GM10266 (cell line): Measurements from ENCODE around the gene FAM184A.

Experiments used
- DNase-seq: peaks from one replicate; pipeline ENCODE4 v3.0.0; 2012; ENCODE audit errors: extremely low spot score
- TF ChIP-seq, protein P1 (sequence below): IDR thresholded peaks from 2 replicates; pipeline ENCODE4 v1.5.1; 2012; ENCODE audit warnings: mild to moderate bottlenecking, low read depth; ENCODE audit not compliant: control insufficient read depth, insufficient read depth; ENCODE audit errors: missing control alignments

The FAM184A gene

DNA sequence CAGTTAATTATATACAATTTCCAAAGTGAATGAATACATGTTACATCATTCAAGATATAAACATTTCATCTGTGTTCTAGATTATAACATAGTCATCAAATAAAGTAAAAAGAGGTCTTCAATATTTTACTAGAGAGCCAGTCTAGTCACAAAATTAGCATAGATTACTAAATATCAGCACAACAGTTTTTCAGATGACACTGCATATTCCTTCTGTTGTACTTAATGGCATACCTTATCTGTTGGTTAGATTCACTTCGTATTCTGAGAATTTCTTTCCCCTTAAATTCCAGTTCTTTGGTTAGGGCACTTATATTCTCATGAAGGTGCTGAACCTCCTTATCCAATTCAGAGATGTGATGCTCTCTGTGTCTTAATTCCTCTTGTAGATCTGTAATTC, 103.7 kb downstream of the FAM184A start:
- TF ChIP-seq, protein P1, sequence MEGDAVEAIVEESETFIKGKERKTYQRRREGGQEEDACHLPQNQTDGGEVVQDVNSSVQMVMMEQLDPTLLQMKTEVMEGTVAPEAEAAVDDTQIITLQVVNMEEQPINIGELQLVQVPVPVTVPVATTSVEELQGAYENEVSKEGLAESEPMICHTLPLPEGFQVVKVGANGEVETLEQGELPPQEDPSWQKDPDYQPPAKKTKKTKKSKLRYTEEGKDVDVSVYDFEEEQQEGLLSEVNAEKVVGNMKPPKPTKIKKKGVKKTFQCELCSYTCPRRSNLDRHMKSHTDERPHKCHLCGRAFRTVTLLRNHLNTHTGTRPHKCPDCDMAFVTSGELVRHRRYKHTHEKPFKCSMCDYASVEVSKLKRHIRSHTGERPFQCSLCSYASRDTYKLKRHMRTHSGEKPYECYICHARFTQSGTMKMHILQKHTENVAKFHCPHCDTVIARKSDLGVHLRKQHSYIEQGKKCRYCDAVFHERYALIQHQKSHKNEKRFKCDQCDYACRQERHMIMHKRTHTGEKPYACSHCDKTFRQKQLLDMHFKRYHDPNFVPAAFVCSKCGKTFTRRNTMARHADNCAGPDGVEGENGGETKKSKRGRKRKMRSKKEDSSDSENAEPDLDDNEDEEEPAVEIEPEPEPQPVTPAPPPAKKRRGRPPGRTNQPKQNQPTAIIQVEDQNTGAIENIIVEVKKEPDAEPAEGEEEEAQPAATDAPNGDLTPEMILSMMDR: no peak
- no peak for DNase-seq

DNA sequence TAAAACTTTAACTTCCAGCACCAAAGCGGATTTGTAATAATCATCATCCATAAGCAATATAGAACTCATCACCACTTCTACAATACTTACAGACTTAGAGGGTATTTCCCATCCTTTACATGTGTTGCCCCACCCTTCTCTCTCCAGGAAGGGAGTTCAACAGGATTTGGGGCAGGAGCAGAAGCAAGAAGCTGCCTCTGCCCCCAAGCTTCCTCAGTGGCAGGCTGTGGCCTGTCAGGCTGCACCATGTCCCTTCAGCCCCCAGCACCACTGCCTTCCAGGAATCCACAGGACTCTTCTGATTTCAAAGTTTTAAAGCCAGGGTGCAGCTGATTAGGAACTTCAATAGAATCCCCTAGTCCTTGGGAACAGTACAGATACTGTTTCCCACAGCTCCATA, 106.8 kb downstream of the FAM184A start:
- DNase-seq: no peak
- TF ChIP-seq, protein P1: no peak

DNA sequence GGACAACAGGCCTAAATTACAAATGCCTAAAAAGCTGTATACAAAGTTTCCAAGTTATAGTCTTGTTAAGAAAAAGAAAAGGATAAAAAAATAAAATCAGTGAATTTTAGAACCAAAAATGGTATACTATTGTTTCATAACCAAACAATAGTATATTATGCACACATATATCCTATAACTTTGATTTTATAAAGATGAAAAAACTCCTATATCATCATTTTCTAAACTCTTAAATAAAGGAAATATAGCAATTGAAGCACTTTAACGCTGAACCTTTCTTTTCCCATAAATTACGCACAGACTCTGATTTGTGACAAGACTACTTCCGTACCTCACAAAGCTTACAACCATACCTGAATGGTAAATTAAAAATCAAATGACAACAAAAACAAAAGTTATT, 107.6 kb downstream of the FAM184A start:
- no peak for DNase-seq
- TF ChIP-seq, protein P1: no peak

DNA sequence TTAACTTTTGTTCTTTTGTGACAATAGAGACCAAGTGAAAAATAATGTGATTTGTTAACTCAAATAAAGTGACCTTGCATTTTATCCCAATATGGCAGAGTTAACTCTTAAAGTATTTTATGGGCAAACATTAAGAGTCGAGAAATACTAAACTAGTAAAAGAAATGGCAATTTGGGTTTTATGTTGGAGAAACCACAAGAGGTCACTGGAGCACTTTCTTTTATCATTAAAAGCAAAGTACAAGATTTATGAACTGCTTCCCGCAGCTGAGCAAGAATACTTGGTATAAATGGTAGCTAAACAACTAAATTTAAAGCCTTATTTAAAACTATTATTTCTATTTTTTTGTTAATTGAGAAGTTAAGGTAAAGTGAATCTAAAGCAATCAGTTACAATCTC, 110.0 kb downstream of the FAM184A start:
- no peak for DNase-seq
- TF ChIP-seq, protein P1: peak; percentile 16

DNA sequence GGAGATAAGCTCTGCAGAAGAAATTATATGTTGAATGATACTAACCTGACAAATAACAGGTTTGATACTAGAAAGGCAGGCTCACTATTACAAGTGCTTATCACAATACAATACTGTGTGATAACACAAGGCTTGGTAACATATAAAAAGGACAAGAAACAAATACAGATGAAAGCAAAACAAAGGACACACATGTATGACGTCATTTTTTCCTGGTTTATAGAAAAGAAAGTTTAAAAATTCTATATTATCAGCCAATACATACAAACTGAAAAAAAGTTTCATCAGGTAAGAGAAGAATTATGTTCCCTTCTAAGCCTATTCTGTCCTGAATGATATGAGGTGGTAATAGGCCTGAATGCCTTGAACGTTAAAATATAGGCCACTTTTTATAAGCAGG, 111.2 kb downstream of the FAM184A start:
- DNase-seq: no peak
- TF ChIP-seq, protein P1: no peak

DNA sequence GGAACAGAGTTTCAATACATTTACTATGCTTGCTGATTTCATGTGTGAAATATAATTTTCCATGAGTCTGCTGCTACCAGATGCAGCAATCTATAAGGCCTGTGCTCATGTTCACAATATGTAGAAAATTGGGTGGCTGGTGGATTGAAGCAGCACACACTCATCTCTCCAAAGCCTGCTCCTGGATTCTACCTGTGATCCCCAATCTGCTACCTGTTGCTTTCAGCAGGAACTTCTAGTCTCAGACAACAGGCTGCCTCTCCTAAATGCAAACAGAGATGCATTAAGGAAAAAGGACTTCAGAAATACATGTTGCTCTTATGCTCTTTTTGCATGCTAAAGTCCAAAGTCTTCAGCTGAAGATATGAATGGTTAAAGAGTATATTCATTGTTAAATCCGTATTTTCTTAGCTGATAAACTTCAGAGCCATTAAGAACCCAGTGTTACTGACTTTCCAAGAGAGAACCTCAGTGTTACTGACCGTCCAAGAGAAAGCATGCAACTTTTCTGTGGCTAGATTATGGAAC, 112.6 kb downstream of the FAM184A start:
- DNase-seq: no peak
- TF ChIP-seq, protein P1: no peak

DNA sequence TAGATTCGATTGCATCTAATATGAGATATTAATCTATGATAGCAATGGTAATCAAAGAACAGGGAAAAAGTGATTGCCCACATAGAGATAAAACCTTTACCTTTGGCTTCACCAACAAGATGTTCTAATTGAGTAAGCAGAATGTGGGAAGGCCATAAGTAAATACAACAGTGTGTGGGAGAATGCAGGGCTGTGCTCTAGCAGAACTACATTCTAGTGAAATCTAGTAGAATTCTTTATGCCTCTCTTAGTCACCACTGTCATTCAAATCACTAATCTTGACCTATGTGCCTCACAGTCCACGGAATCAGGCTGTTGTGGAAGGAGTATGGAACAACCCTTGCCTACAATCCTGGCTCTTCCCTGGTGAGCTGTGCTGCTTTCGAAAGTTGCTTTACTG, 113.1 kb downstream of the FAM184A start:
- TF ChIP-seq, protein P1: no peak
- DNase-seq: no peak

DNA sequence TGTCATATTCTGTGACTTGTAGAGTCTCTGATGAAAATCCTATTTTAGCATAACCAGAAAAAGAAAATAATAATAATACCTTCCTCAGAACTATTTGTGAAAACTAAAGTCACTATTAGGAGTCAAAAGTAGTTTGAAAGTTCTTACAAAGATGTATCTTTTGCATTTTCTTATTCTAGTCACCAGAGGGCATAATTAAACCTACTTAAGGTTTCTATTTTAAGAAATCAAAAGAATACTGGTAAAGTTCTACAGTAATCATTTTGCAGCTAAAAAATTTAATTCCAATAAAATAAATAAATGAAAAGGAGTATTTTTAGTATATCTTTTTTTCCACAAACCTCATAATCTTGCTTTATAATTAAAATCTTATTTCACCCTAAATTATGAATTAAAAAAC, 115.5 kb downstream of the FAM184A start:
- DNase-seq: no peak
- TF ChIP-seq, protein P1: no peak
